GM12891 (cell line): Measurements from ENCODE around the gene ZNF195.

ENCODE experiments used
- DNase-seq: peaks from one replicate; pipeline ENCODE4 v3.0.0; 2011; ENCODE audit warnings: low spot score; ENCODE audit not compliant: insufficient read length
- FAIRE-seq: peaks from 2 replicates; lab custom pipeline; 2011; peaks lifted over from hg19 to GRCh38; lab: Jason Lieb, UNC
- PAX5 ChIP-seq: IDR thresholded peaks from 2 replicates; pipeline ENCODE4 v1.6.1; 2011; ENCODE audit warnings: low read length, moderate library complexity, mild to moderate bottlenecking; ENCODE audit not compliant: insufficient read depth, severe bottlenecking
- POLR2A ChIP-seq: IDR thresholded peaks from 2 replicates; pipeline ENCODE4 v1.6.1; 2011; ENCODE audit warnings: low read depth, low read length, control low read depth
- POLR2AphosphoS5 ChIP-seq: IDR thresholded peaks from 2 replicates; pipeline ENCODE4 v1.6.1; 2011; ENCODE audit warnings: low read depth, low read length, control low read depth
- POU2F2 ChIP-seq: IDR thresholded peaks from 2 replicates; pipeline ENCODE4 v1.6.1; 2011; ENCODE audit warnings: low read depth, mild to moderate bottlenecking, control low read depth, low read length, moderate library complexity
- SPI1 ChIP-seq: IDR thresholded peaks from 2 replicates; pipeline ENCODE4 v1.6.1; 2011; ENCODE audit warnings: low read depth, low read length, control low read depth
- TAF1 ChIP-seq: IDR thresholded peaks from 2 replicates; pipeline ENCODE4 v1.6.1; 2011; ENCODE audit warnings: low read depth, low read length, control low read depth

Gene ZNF195

DNA sequence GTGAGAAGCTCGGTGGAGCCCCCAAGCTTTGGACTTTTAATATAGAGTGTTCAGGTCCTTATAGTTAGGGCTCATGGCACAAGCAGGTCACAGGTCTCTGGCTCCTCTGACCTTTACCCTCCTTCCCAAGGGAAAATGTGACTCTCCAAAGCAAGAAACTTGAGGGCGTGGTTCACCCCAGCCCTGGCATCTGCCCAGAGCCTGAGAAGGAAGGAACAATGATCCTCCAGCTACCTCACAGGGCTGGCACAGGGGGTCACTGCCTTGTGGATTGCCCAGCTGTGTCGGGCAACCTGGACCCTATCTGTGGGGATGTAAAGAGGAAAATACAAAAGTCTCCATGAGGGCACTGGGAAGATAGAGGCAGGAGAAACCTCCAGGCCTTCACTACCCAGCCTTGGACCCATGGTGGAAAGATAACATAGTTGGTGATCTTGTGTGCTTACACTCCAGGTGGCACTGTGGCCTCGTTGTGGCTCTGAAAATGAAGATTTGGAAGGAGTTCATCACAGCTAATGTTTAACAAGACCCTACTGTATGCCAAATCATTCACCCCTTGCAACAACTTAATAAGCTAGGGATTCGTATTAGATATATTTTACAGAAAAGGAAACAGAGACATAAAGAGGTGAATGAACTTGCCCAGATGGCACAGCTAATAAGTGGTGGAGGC is 3.8 kb upstream of the ZNF195 start:
- no peak for TF ChIP-seq POU2F2
- TF ChIP-seq PAX5: no peak
- TF ChIP-seq POLR2A: no peak
- TF ChIP-seq SPI1: no peak
- no peak for TF ChIP-seq TAF1
- TF ChIP-seq POLR2AphosphoS5: no peak
- DNase-seq: no peak
- FAIRE-seq: no peak

DNA sequence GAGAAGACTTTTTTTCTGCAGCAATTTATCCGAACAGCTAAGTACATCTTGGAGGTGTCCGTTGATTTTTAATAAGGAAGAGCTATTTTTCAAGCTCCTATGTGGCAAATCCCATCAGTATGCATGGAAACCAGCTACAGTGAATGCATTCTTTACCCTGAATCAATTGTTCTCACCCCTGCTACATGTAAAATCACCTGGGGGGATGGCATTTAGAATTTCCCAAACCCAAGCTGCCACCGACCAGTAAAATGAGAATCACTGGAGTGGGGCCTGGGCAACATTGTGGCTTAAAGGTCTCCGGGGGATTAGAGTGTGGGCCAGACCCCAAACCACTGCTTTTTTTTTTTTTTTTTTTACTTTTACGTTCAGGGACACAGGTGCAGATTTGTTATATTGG is 2.8 kb upstream of the ZNF195 start:
- DNase-seq (no peak), FAIRE-seq (no peak)
- TF ChIP-seq PAX5 (no peak), SPI1 (no peak), POU2F2 (no peak), POLR2AphosphoS5 (no peak), TAF1 (no peak)

DNA sequence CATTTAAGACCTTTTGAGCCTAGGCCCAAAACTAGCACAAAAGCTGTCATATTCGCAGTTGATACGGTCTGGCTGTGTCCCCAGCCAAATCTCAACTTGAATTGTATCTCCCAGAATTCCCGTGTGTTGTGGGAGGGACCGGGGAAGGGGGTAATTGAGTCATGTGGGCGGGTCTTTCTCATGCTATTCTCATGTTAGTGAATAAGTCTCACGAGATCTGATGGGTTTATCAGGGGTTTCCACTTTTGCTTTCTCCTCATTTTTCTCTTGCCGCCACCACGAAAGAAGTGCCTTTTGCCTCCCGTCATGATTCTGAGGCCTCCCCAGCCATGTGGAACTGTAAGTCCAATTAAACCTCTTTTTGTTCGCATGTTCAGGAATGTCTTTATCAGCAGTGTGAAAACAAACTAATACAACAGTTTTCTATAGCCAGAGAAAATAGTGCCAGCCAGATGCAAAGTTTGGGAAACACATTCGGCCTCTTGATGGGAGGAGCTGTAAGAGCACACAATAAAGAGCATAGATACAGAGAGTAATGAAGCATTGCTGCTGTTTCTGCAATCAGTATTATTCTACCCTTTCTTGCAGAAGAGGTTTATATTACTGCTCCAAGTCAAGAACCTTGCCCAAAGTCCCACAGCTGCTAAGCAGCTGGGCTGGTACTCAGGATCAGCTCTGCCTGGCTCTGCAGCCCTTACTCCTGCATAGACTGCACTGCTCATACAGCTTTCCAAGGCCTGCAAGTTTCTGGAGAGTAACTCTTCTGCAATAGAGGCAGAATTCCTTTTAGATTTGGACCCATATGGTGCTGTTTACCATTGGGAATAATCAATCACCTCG is 2.0 kb upstream of the ZNF195 start:
- DNase-seq (no peak), FAIRE-seq (no peak)
- TF ChIP-seq TAF1: no peak
- no peak for TF ChIP-seq POU2F2
- no peak for TF ChIP-seq POLR2A
- TF ChIP-seq PAX5: no peak
- no peak for TF ChIP-seq POLR2AphosphoS5
- TF ChIP-seq SPI1: no peak

DNA sequence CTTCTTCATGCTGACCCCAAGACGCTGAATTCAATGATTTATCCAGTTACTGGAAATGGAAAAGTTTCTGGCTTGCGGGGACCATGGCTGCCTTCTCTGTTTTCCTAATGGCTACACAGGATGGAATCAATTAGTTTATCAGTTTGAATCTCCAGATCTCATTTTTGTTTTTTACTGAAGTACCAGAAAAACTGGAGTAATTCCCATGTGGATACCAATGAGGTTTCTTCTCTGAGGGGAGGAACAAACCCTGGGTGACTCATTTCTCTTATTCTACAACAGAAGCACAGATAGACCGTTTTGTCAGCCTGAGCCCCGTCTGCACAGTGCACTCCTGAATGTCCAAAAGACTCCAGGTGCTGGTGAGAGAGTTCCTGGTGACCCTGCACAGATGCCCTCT is 3.4 kb downstream of the ZNF195 start:
- DNase-seq: no peak
- no peak for FAIRE-seq
- TF ChIP-seq PAX5 (no peak), POLR2A (no peak; the same call in 1 of the 2 replicates), TAF1 (no peak)

DNA sequence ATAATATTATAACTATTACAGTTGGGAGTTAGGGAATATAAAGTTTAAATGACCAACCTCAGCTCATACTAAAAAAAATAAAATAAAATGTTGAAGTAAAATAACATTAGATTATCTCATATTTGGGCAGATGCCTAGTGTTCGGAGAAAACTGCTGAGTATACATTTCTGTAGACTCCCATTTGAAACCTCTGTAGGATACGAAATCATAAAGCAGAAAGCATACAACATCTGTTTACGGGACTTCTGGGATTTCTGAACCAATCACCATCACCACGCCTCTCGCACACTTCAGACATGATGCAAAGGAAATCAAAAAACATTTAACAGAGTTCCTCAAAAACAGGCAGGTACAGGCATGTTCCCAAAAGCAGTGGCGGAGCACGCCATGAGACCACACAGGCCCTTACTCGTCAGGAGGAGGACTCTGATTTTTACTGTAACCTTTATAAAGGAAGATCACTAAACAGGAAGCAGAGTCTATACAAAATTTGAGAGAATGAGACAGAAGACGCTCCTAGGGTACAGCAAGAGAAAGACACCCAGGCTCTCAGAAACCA is 8.6 kb downstream of the ZNF195 start:
- DNase-seq (no peak), FAIRE-seq (no peak)
- TF ChIP-seq POU2F2: no peak
- no peak for TF ChIP-seq PAX5
- no peak for TF ChIP-seq POLR2A
- no peak for TF ChIP-seq POLR2AphosphoS5
- no peak for TF ChIP-seq SPI1
- TF ChIP-seq TAF1: no peak

DNA sequence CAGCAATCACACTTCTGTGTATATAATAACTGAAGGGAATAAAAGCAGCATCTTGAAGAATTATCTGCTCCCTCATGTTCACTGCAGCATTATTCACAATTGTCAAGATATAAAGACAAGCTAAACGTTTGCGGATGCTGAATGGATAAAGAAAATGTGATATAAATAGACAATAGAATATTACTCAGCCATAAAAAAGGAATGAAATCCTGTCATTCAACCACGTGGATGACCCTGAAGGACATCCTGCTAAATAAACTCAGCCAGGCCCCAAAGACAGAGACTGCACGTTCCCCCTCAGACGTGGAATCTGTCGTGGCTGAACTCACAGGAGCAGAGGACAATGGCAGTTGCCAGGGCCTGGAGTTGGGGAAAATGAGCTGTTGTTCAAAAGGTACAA is 9.6 kb downstream of the ZNF195 start:
- no peak for DNase-seq
- TF ChIP-seq POLR2AphosphoS5 (no peak), TAF1 (no peak), POU2F2 (no peak), PAX5 (no peak)
- FAIRE-seq: no peak

DNA sequence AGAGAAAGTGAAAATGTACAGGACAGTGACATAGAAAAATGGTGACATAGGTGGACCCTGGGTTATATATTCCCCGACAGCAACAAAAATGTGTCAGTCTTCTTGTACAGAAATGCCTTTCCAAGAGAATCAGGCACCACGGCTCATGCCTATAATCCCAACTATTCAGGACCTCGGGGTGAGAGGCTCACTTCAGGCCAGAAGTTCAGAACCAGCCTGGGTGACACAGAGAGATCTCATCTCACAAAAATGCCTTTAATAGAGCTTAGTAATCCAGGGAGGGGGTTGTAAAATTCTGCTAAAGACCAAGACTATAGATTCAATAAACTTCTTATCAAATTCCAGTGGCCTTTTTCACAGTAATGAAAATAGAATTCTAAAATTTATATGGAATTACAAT is 10.7 kb downstream of the ZNF195 start:
- DNase-seq (no peak), FAIRE-seq (no peak)
- TF ChIP-seq SPI1 (no peak), POLR2A (no peak), POLR2AphosphoS5 (no peak), TAF1 (no peak), PAX5 (no peak)

DNA sequence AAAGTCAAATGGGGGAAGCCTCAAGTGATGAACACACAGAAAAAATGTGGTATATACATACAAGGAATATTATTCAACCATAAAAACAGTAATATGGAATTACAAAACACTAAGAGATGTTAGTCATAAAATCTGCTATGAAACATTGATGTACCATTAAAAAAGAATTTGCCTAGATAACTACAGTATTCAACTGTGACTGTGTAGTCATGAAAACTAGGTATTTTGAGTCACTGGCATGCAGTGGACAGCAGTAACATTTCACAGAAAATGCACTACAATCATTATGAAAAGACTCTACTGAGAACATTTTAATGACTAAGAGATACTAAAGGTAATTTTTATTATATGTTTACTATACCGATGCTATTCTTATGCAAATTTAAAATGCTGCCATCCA is 11.7 kb downstream of the ZNF195 start:
- TF ChIP-seq POU2F2 (no peak), POLR2AphosphoS5 (no peak), SPI1 (no peak), TAF1 (no peak), POLR2A (no peak), PAX5 (no peak)
- FAIRE-seq (no peak), DNase-seq (no peak)

DNA sequence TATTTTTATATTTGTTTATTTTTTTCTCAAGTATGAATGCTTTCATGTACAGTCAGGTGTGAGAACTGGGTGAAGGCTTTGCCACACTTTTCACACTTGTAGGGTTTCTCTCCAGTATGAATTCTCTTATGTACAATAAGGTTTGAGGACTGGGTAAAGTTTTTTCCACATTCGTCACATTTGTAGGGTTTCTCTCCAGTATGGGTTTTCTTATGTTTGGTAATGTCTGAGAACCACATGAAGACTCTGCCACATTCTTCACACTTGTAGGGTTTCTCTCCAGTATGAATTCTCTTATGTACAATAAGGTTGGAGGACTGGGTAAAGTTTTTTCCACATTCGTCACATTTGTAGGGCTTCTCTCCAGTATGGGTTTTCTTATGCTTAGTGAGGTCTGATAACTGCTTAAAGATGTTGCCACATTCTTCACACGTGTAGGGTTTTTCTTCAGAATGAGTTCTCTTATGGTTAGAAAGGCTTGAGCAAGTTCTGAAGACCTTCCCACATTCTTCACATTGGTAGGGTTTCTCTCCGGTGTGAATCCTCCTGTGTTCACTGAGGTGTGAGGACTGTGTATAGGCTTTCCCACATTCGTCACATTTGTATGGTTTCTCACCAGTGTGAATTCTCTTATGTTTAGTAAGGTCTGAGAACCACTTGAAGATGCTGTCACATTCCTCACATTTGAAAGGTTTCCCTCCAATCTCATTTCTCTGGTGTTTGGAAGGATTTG is 19.7 kb downstream of the ZNF195 start:
- TF ChIP-seq POLR2A (0 out of 2 replicates have a peak, but pooled peaks have one; percentile 5), PAX5 (no peak)
- FAIRE-seq: peak; percentile 20

DNA sequence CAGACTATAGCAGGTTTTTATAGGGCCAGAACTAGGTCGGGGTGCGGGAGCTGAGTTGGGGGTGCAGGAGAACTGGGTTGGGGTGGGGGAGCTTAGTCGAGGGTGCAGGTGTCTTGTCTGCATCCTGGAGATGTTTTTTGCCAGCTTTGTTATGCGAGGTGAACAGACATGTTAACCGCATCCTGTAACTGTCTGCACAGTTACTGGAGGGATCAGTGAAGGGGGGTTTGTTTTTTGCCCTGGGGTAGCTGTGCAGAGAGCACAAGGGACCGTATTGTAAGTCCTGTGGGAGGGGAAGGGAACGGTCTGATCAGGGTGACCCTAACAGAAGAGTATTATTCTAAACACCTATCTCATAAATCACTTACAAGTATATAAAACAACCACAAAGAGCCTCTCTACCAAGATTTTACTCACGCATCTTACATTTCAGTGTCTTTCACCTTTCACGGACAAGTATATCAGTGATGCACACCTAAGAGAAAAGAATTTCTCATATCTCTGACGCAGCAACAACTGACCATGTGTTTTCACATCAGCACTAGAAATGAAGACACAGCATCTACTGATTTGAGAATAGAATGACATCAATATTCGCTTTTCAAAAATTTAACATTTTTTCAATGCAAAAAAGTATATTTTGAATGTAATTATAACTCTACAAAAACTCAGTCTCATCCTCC is 20.8 kb downstream of the ZNF195 start:
- FAIRE-seq (no peak), DNase-seq (no peak)
- TF ChIP-seq SPI1 (no peak), POLR2AphosphoS5 (no peak; the same call in 1 of the 2 replicates), POLR2A (peak; percentile 1; the same call in 1 of the 2 replicates)

More for the DNA sequence above, 19.7 kb downstream of the ZNF195 start:
- DNase-seq: no peak
